ENCODE results near the gene AP2A2.

Gene AP2A2

GRCh38 chr11:996681-997080 is 71.0 kb downstream of the AP2A2 start:
- DNase-seq (ENCODE audit: low read depth): no peak

- no peak for DNase-seq (ENCODE audit: low read depth)
Observed at GRCh38 chr11:997907-998306, 72.2 kb downstream of the AP2A2 start.

- no peak for DNase-seq (ENCODE audit: low read depth)
Observed at GRCh38 chr11:999009-999408, 73.3 kb downstream of the AP2A2 start.

GRCh38 chr11:1000357-1001278 is 74.9 kb downstream of the AP2A2 start:
- DNase-seq (ENCODE audit: low read depth): no peak

- no peak for DNase-seq (ENCODE audit: low read depth)
Observed at GRCh38 chr11:1001617-1002405, 76.1 kb downstream of the AP2A2 start.

GRCh38 chr11:1002406-1002984 is 76.8 kb downstream of the AP2A2 start:
- no peak for DNase-seq (ENCODE audit: low read depth)

- DNase-seq (ENCODE audit: low read depth): no peak
Observed at GRCh38 chr11:1003159-1003558, 77.5 kb downstream of the AP2A2 start.

- DNase-seq (ENCODE audit: low read depth): no peak
Observed at GRCh38 chr11:1005928-1006327, 80.3 kb downstream of the AP2A2 start.

GRCh38 chr11:1006762-1007161 is 81.1 kb downstream of the AP2A2 start:
- DNase-seq (ENCODE audit: low read depth): no peak

GRCh38 chr11:1007279-1007678 is 81.6 kb downstream of the AP2A2 start:
- DNase-seq (ENCODE audit: low read depth): no peak

GRCh38 chr11:1008001-1008802 is 82.5 kb downstream of the AP2A2 start:
- no peak for DNase-seq (ENCODE audit: low read depth)

- DNase-seq (ENCODE audit: low read depth): no peak
Observed at GRCh38 chr11:1008803-1009145, 83.1 kb downstream of the AP2A2 start.

- no peak for DNase-seq (ENCODE audit: low read depth)
Observed at GRCh38 chr11:1009371-1009770, 83.7 kb downstream of the AP2A2 start.

- DNase-seq (ENCODE audit: low read depth): no peak
Observed at GRCh38 chr11:1009991-1010390, 84.3 kb downstream of the AP2A2 start.

- no peak for DNase-seq (ENCODE audit: low read depth)
Observed at GRCh38 chr11:1010551-1011319, 85.1 kb downstream of the AP2A2 start.

- DNase-seq (ENCODE audit: low read depth): no peak
Observed at GRCh38 chr11:1011320-1011698, 85.6 kb downstream of the AP2A2 start.

GRCh38 chr11:1012291-1012690 is 86.6 kb downstream of the AP2A2 start:
- DNase-seq (ENCODE audit: low read depth): no peak

GRCh38 chr11:1012740-1013630 is 87.3 kb downstream of the AP2A2 start:
- DNase-seq (ENCODE audit: low read depth): no peak

- DNase-seq (ENCODE audit: low read depth): no peak
Observed at GRCh38 chr11:1013631-1013935, 87.9 kb downstream of the AP2A2 start.

GRCh38 chr11:1014276-1014675 is 88.6 kb downstream of the AP2A2 start:
- no peak for DNase-seq (ENCODE audit: low read depth)

- no peak for DNase-seq (ENCODE audit: low read depth)
Observed at GRCh38 chr11:1015064-1015463, 89.4 kb downstream of the AP2A2 start.

Data from activated T-cell treated with anti-CD3 and anti-CD28 coated beads for 24 hours (primary cell).